IMR-90 (cell line): ENCODE measurements around the gene SPATA2L.
"Not testable (repeated sequence)": the region's sequence is repeated elsewhere in the genome, so short reads cannot be mapped to it uniquely, and the experiment has no call there.

ENCODE experiments used
- BHLHE40 ChIP-seq: fragments of 150-350 bp; IDR thresholded peaks from 2 replicates; pipeline ENCODE4 v1.6.1; 2016; ENCODE audit warnings: mild to moderate bottlenecking, low read depth, low read length
- CEBPB ChIP-seq: IDR thresholded peaks from 2 replicates; pipeline ENCODE4 v1.6.1; 2012; ENCODE audit warnings: low read depth, low read length, improper control_type of control experiment
- CHD1 ChIP-seq: IDR thresholded peaks from 2 replicates; pipeline ENCODE4 v1.6.1; 2012; ENCODE audit warnings: low read depth, low read length, improper control_type of control experiment
- CTCF ChIP-seq: conservative IDR thresholded peaks from 2 replicates; pipeline ENCODE4 v1.5.1; 2012; ENCODE audit warnings: mild to moderate bottlenecking, low read depth, low read length, improper control_type of control experiment
- MAFK ChIP-seq: IDR thresholded peaks from 2 replicates; pipeline ENCODE4 v1.6.1; 2012; ENCODE audit warnings: low read depth, low read length, improper control_type of control experiment
- MAZ ChIP-seq: IDR thresholded peaks from 2 replicates; pipeline ENCODE4 v1.6.1; 2012; ENCODE audit warnings: low read depth, mild to moderate bottlenecking, low read length, improper control_type of control experiment, moderate library complexity, borderline replicate concordance
- MXI1 ChIP-seq: IDR thresholded peaks from 2 replicates; pipeline ENCODE4 v1.6.1; 2012; ENCODE audit warnings: low read depth, mild to moderate bottlenecking, low read length, moderate library complexity, borderline replicate concordance
- POLR2A ChIP-seq: IDR thresholded peaks from 2 replicates; pipeline ENCODE4 v1.6.1; 2012; ENCODE audit warnings: mild to moderate bottlenecking, low read depth, low read length
- RAD21 ChIP-seq: IDR thresholded peaks from 2 replicates; pipeline ENCODE4 v1.6.1; 2012; ENCODE audit warnings: low read length, improper control_type of control experiment
- RCOR1 ChIP-seq: IDR thresholded peaks from 2 replicates; pipeline ENCODE4 v1.6.1; 2012; ENCODE audit warnings: mild to moderate bottlenecking, low read length, improper control_type of control experiment; ENCODE audit not compliant: insufficient replicate concordance
- USF2 ChIP-seq: fragments of 150-350 bp; IDR thresholded peaks from 2 replicates; pipeline ENCODE4 v1.6.1; 2017; ENCODE audit warnings: mild to moderate bottlenecking, antibody characterized with exemption, low read length, low read depth

- not testable (repeated sequence) for TF ChIP-seq BHLHE40, CTCF, RCOR1, POLR2A, USF2, RAD21, CHD1, MAZ, MXI1, MAFK, CEBPB
These were observed 1.8 kb downstream of the SPATA2L start for GRCh38 chr16:89699629-89700099.
